ENCODE results near the gene TRIO.

Gene TRIO

GRCh38 chr5:14213253-14213652 lies 70.1 kb downstream of the TRIO start:
- no peak for TF ChIP-seq CTCF (IDR thresholded peaks at IDR 0.05)
- H3K27ac ChIP-seq = no peak overlapping the region
- intact Hi-C loops (cut with DNase I; ENCODE audit: low total_unique reads) = no loop called here
- no peak overlapping the region for H3K4me3 ChIP-seq
- no peaks in the 10 kb centered on the region for H3K36me3 ChIP-seq
- no peaks in the 10 kb centered on the region for H3K9me3 ChIP-seq
- no peaks in the 10 kb centered on the region for H3K27me3 ChIP-seq
- peaks cover 0 to 77% (median 41%) of the 10 kb centered on the region in 4 donors for H3K4me1 ChIP-seq
- DNase-seq = no peak

- Histone ChIP-seq H3K4me3 (no peak overlapping the region), H3K27ac (no peak overlapping the region), H3K9me3 (no peaks in the 10 kb centered on the region), H3K4me1 (peaks cover 0 to 77% (median 47%) of the 10 kb centered on the region in 4 donors), H3K27me3 (no peaks in the 10 kb centered on the region), H3K36me3 (no peaks in the 10 kb centered on the region)
- DNase-seq = no peak
- intact Hi-C loops (cut with DNase I; ENCODE audit: low total_unique reads) = loop anchor here (1.0 kb wide), 1 partner anchor 27 kb away; no protein-coding TSS in a partner anchor
- TF ChIP-seq CTCF (IDR thresholded peaks at IDR 0.05) = no peak
Observed at GRCh38 chr5:14213813-14214585, 70.9 kb downstream of the TRIO start.

GRCh38 chr5:14215901-14216300 lies 72.8 kb downstream of the TRIO start:
- TF ChIP-seq CTCF (IDR thresholded peaks at IDR 0.05) = no peak
- no peaks in the 10 kb centered on the region for H3K9me3 ChIP-seq
- H3K27ac ChIP-seq = no peak overlapping the region
- H3K27me3 ChIP-seq = no peaks in the 10 kb centered on the region
- intact Hi-C loops (cut with DNase I; ENCODE audit: low total_unique reads) = no loop called here
- H3K4me1 ChIP-seq = peaks cover 0 to 80% (median 60%) of the 10 kb centered on the region in 4 donors
- H3K36me3 ChIP-seq = no peaks in the 10 kb centered on the region
- no peak overlapping the region for H3K4me3 ChIP-seq
- DNase-seq = no peak

- no peak for TF ChIP-seq CTCF (IDR thresholded peaks at IDR 0.05)
- H3K4me3 ChIP-seq = no peak overlapping the region
- H3K4me1 ChIP-seq = peaks cover 0 to 80% (median 60%) of the 10 kb centered on the region in 4 donors
- no peak for DNase-seq
- intact Hi-C loops (cut with DNase I; ENCODE audit: low total_unique reads) = no loop called here
- H3K27ac ChIP-seq = no peak overlapping the region
- no peaks in the 10 kb centered on the region for H3K36me3 ChIP-seq
- no peaks in the 10 kb centered on the region for H3K9me3 ChIP-seq
- H3K27me3 ChIP-seq = no peaks in the 10 kb centered on the region
Observed at GRCh38 chr5:14216372-14216771, 73.2 kb downstream of the TRIO start.

GRCh38 chr5:14216902-14217301 lies 73.8 kb downstream of the TRIO start:
- H3K4me1 ChIP-seq = peaks cover 0 to 79% (median 57%) of the 10 kb centered on the region in 4 donors
- H3K27ac ChIP-seq = peak overlapping the region in 1 of 2 donors; percentile 48

More at GRCh38 chr5:14216902-14217301, 73.8 kb downstream of the TRIO start:
- Histone ChIP-seq H3K4me3 (no peak overlapping the region), H3K27me3 (no peaks in the 10 kb centered on the region), H3K9me3 (no peaks in the 10 kb centered on the region), H3K36me3 (no peaks in the 10 kb centered on the region)
- TF ChIP-seq CTCF (IDR thresholded peaks at IDR 0.05) = no peak
- intact Hi-C loops (cut with DNase I; ENCODE audit: low total_unique reads) = no loop called here
- DNase-seq = no peak
